NCI-H2196 (cell line): ENCODE results near the gene QRICH1.

Experiments
- DNase-seq: peaks from one replicate; lab custom pipeline; 2025; ENCODE audit not compliant: unreplicated experiment; lab: John Stamatoyannopoulos, UW

Gene QRICH1

GRCh38 chr3:49093853-49094767, at the start of gene QRICH1:
Gene QRICH1 (minus strand): TSS chr3:49094071. CDS start chr3:49077017, 17,054 bp downstream.
- DNase-seq: peak; percentile 89

- no peak for DNase-seq
Measured at GRCh38 chr3:49140080-49140479, 46.2 kb upstream of the QRICH1 start.

DNA sequence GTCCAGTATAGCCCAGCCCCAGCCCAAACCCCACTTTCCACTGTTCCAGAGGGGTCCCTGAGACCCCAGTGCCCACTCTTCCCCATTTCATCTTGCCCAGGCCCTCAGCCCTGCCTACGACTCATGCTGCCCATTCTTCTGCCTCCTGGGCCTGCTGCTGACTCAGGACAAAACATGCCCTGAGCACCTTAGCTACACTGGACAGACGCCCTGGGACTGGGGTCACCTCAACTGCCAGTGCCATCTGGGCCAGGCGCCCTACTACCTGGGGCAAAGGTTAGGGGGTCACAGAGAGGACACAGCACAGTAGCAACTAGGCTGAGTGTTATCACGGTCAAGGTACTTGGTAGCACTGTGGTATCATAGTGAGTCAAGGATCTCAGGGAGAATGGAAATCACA, 41.6 kb upstream of the QRICH1 start:
- DNase-seq: no peak

- DNase-seq: no peak
Measured at GRCh38 chr3:49134471-49135265, 40.8 kb upstream of the QRICH1 start.

- peak; percentile 35 for DNase-seq
Measured at GRCh38 chr3:49133226-49133951, 39.5 kb upstream of the QRICH1 start.

DNA sequence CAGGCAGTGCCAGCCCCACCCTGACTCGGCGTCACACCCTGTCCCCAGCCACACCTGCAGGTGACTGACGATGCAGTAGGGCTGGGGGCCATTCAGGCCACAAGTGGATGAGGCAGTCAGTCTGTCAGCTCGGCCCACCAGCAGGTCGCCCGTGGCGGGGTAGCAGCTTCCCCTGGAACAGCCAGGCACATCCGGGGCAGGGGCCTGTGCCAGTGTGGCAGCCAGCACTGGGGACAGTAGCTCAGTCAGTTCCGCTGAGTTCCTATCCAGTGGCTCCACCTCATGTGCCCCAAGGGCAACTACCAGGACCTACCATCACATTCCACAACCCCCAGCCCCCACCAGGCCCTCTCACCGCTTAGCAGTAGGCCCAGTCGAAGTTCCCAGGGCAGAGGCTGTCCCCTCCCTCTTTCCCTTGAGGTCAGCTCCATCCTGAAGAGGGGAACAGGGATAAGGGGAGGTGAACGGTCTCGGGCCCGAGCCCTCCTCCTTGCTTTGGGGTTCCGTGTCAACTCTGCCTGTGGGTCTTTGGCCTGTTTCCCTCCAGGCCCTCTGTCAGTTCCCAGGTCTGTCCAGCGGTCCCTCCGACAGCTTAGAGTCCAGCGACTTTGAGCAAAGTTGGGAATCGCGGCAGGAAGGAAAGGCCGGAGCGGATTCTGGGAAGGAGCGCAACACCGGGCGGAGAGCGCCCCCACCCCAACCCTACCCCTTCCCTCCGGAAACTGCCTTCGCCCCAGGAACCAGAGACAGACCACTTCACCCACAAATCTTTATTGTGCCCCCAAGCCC, 38.8 kb upstream of the QRICH1 start, which contains the start of gene LAMB2:
LAMB2 (minus strand) TSS at position 614 of the 789 bp plus-strand sequence; CDS start at position 431, 183 bp downstream.
- DNase-seq: peak; percentile 9

- no peak for DNase-seq
Measured at GRCh38 chr3:49132073-49132436, 38.2 kb upstream of the QRICH1 start.

GRCh38 chr3:49131576-49131975, 37.7 kb upstream of the QRICH1 start:
- DNase-seq: no peak

GRCh38 chr3:49131040-49131439, 37.2 kb upstream of the QRICH1 start:
- no peak for DNase-seq

- no peak for DNase-seq
Measured at GRCh38 chr3:49124991-49125670, 31.3 kb upstream of the QRICH1 start.

- DNase-seq: no peak
Measured at GRCh38 chr3:49124203-49124602, 30.3 kb upstream of the QRICH1 start.

DNA sequence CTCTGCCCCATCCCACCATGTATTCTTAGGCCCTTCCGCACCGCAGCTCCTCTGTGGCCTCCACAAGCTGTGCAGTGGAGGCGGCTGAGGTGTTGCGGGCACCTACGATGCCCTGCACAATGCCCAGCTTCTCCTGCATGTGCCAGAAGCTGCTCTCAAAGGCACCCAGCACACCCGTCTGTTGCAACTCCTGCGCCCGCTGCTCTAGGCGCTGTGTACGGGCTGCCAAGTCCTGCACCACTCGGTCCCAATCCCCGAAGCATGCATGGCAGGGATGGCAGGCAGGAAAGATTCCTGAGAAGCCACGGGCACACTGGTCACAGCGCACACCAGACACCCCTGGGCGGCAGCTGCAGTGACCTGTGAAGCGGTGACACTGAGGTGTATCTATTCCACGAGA, 29.8 kb upstream of the QRICH1 start:
- no peak for DNase-seq

GRCh38 chr3:49122886-49123545, 29.1 kb upstream of the QRICH1 start:
- no peak for DNase-seq

- DNase-seq: no peak
Measured at GRCh38 chr3:49122451-49122850, 28.6 kb upstream of the QRICH1 start.

DNA sequence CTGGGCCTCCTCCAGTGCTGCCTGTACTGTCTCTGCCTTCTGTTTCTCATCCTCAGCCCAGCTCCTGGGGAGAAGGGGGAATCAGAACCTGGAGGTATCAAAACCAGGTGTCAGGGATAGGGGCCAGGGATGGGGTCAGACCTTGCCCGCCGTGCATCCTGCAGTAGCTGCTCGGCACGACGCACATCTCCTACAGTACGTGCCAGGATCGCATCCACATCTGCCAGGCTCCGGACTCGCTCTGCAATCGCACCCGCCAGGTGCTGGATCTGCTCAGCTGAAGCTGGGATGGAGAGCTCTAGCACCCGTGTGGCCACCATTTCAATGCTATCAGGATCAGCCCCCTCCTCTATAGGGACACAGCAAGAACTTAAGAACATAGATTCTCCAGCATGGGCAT, 28.2 kb upstream of the QRICH1 start:
- DNase-seq: no peak

DNA sequence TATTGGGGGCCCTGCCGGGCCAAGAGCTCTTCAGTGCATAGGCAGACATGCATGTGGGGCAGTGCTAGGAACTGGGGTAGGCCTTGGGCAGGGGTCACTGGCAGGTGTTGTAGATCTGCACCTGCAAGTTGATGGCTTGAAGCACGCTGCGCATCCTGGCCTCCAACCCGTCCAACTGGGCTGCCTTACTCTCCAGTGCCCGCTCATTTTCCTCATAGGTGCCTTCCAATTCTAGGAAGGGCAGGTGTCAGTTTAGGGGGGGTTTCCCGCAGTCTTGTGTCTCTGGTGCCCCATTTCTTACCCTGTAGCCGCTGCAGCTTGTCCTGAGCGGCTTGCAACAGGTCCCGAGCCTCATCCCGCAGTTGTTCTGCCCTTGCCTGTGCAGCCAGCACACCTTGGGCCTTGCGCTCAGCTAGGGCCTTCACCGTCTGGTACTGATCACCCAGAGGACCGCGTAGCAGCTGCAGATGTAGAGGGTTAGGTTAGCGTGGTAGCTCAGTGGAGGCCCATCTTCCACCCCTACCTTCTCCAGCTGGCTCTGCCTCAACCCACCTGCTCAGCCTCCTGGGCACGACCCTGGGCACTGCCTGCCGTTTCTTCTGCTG, 27.4 kb upstream of the QRICH1 start:
- DNase-seq: no peak

DNA sequence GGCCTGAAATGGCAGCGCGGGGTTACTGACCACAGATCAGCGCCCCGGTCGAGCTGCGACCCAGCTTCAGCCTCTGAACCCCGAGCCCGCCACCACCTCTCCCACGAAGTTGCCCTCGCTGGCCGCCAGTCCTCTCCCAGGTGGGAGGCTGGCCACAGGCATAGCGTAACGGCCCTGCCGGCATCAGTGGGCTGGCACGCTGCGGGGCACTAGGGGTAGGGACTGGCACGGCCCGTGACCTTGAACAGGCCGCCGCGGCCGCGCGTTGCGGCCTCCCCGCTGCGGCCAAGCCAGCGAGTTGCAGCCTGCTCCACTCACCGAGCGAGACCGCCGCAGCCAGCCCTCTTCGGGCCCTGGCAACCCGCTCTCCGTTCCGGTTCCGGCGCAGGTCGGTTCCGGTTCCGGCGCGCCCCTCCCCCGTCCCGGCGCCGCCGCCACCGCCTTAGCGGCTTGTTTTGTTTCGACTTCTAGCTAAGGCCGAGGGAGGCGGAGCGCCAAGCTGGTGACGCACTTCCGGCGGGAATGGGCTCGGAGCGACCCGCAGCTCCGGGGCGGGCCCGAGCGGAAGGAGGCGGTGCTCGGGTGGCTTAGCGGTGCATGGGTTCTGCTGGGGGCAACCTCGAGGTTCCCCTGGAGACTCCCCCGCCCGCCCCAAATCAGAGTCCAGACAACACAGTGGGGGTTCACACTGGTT, 26.7 kb upstream of the QRICH1 start, which contains the start of gene USP19:
USP19 (minus strand) TSS at position 386 of the 694 bp plus-strand sequence. CDS start 1,678 bp downstream, outside the sequence.
- peak; percentile 89 for DNase-seq

- DNase-seq: no peak
Measured at GRCh38 chr3:49120096-49120437, 26.2 kb upstream of the QRICH1 start.
